ENCODE measurements around the gene ZNF382.
A peak's percentile ranks its signal among the peaks of the same experiment; 100 is the strongest.
"Not testable (repeated sequence)": the region's sequence is repeated elsewhere in the genome, so short reads cannot be mapped to it uniquely, and the experiment has no call there.

Gene ZNF382

DNA sequence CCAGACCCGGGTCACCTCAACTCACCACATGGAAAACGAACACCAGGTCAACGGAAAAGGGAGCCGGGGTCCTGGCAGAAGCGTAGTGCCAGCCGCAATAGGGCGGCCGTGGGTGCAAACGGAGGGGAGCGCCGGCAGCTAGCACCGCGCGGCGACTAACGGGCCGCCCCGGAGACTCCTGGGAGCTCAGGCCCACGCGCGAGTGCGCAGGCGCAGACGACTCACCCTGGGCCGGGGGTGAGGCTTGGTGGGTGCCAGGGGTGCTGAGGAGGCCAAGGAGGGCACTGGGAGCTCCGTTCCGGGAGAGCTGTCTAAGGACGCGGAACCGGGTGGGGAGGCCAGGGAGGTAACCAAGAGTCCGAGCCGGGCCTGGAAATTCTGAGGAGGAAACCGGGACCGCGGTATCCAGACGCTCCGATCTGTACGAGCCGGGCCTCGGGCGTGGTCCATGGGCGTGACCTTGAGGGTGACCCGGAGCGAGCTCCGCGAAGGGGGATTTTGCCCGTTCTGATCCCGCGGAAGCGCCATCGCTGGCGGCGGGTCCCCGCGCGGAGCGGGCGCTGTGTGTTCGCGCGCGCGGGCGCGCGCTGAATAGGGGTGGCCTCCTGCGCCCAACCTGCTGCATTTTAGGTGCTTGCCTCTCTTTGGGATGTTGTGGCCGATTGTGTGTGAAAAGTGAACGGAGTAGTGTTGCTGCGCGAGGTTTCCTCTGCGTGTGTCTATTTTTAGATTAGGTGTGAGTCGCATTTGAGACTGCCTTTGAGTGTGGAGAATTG lies at the start of gene ZNF382:
Gene ZNF382 (plus strand): TSS at position 213 of the 776 bp plus-strand sequence. CDS start 4,602 bp downstream, outside the sequence.
- Mint-ChIP-seq H3K27ac (peak within 1 kb of the TSS; percentile 89), H3K4me3 (peak within 1 kb of the TSS; percentile 93), H3K9me3 (ENCODE audit: low read depth) (peaks cover 17% of the 10 kb centered on the region), H3K36me3 (peaks cover 29% of the 10 kb centered on the region), H3K4me1 (ENCODE audit: low read depth) (peaks cover 24% of the 10 kb centered on the region), H3K27me3 (no peaks in the 10 kb centered on the region)

DNA sequence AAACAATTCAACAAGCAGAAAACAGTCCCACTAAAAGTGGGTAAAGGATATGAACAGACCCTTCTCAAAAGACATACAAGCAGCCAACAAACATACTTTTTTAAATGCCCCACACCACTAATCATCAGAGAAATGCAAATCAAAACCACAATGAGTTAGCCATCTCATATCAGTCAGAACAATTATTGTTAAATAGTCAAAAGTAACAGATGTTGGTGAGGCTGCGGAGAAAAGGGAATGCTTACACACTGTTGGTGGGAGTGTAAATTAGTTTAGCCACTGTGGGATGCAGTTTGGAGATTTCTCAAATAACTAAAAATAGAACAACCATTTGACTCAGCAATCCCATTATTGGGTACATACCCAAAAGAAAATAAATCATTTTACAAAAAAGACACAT lies 40.7 kb upstream of the ZNF382 start:
- Mint-ChIP-seq H3K36me3 (peaks cover 69% of the 10 kb centered on the region), H3K27ac (no peak overlapping the region), H3K27me3 (no peaks in the 10 kb centered on the region), H3K4me3 (no peak overlapping the region), H3K4me1 (ENCODE audit: low read depth) (peaks cover 10% of the 10 kb centered on the region), H3K9me3 (ENCODE audit: low read depth) (peaks cover 37% of the 10 kb centered on the region)

DNA sequence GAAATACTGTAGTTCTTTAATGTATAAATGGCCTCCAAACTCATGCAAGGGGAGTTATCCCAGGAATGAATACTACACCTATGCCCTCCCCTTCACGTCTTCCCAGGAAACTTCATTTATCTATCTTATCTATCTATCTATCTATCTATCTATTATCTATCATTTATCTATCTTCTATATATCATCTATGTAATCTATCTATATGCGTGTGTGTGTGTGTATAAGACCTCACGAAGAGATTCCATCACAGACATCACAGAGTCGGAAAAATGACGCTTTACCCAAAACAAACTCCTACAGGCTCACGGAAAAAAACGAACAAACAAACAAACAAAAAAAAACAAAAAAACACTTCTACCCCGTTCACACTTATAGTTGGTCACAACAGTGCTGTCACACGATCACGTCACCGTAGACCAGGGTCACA lies 32.5 kb upstream of the ZNF382 start:
- Mint-ChIP-seq H3K27ac (peak overlapping the region; percentile 98), H3K9me3 (ENCODE audit: low read depth) (peaks cover 11% of the 10 kb centered on the region), H3K4me3 (peak overlapping the region; percentile 95), H3K36me3 (peaks cover 42% of the 10 kb centered on the region), H3K27me3 (no peaks in the 10 kb centered on the region), H3K4me1 (ENCODE audit: low read depth) (peaks cover 40% of the 10 kb centered on the region)

DNA sequence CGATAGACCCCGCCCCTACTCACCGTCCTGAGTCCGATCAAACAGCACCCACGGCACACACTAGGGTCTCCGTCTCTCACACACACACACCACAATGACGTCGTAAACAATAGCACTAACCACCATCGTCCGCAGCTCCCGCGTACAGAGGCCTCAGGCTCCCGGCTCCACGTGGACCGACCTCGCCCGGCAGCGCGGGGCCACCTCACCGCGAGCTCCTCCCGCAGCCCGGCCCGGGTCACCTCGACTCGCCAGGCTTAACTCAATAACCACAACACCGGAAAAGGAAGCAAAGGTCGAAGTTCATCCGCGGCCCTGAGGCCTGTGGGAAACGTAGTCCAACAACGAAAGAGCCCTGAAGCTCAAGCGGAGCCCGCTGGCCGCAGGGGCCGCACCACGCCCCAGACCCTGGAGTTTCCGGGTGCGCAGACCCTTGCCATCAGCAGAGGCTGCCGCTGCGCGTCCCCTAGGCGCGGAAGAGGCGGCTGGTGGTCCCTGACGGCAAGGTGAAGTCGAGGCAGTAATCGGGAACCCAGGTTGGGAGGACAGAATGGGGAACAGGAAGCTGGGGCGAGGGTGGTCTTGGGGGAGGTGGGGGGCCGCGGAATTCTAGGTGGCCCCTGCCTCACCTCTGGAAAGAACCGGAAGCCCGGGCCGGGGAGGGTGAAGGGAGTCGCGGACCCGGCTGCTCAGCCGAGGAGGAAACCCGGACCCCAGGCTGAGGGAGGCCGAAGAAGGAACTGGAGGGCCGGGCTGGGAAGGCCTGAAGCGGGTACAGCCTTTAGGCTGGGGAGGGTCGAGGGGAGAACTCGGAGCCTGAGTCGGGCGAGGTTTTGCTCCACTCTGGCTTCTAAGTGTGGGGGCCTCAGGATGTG lies 31.9 kb upstream of the ZNF382 start, which contains the start of gene ZNF529:
Gene ZNF529 (minus strand): TSS at position 273 of the 875 bp plus-strand sequence. CDS start 946 bp downstream, outside the sequence.
- Mint-ChIP-seq H3K36me3 (peaks cover 37% of the 10 kb centered on the region), H3K27ac (peak within 1 kb of the TSS; percentile 98), H3K4me1 (ENCODE audit: low read depth) (peaks cover 40% of the 10 kb centered on the region), H3K4me3 (peak within 1 kb of the TSS; percentile 95), H3K27me3 (no peaks in the 10 kb centered on the region), H3K9me3 (ENCODE audit: low read depth) (peaks cover 7% of the 10 kb centered on the region)

DNA sequence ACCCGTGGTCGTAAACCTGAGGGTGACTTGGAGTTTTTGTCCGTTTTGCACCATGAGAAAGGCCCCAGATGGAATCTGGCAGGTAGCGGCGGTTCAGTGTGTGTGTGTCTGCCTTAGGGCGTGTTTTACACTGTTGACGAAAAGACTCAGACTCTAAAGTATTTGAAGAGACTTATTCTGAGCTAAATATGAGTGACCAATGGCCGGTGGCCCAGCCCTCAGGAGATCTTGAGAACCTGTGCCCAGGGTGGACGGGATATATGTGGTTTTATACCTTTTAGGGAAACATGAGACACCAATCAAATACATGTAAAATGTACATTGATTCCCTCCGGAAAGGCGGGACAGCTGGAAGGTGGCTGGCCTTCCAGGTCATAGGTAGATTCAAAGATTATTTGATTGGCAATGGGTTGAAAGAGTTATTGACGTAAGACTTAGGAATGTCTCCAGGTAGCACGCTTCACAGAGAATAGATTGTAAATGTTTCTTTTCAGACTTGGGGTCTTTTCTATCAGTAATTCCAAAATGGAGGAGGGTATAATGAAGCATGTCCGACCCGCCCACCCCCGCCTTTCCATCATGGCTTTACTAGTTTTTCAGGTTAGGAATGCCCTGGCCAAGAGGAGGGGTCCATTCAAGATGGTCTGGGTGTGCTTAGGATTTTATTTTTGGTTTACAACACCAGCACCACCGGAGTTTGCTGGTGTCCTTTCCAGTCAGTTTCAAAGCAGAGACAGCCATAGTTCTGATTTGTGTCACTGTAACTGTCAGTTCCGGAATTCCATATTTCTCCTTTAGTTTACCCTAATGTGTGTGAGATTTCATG lies 31.0 kb upstream of the ZNF382 start:
- Mint-ChIP-seq H3K27ac (peak overlapping the region; percentile 98), H3K4me3 (peak overlapping the region; percentile 95), H3K27me3 (no peaks in the 10 kb centered on the region), H3K36me3 (peaks cover 32% of the 10 kb centered on the region), H3K4me1 (ENCODE audit: low read depth) (peaks cover 37% of the 10 kb centered on the region), H3K9me3 (ENCODE audit: low read depth) (peaks cover 4% of the 10 kb centered on the region)

DNA sequence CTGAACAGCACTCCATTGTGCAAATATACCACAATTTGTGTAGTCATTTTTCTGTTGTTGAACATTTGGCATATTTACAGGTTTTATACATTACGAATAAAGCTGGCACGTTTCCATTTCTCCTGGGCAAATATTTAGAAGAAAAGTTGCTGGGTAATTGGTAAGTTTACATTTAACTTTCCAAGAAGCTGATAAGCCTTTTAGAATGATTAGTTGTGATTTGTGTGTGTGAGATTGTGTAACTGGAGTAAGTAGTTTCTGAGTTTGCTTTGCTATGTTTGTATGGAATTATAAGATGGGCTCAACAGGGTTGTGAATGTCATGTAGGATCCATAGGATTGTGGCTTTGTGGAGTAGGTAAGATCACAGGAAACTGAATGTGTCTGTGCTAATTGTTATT lies 30.4 kb upstream of the ZNF382 start:
- H3K9me3 Mint-ChIP-seq (ENCODE audit: low read depth): peaks cover 4% of the 10 kb centered on the region
- peaks cover 29% of the 10 kb centered on the region for H3K36me3 Mint-ChIP-seq
- peak overlapping the region; percentile 69 for H3K27ac Mint-ChIP-seq
- peak overlapping the region; percentile 95 for H3K4me3 Mint-ChIP-seq
- H3K4me1 Mint-ChIP-seq (ENCODE audit: low read depth): peaks cover 37% of the 10 kb centered on the region
- no peaks in the 10 kb centered on the region for H3K27me3 Mint-ChIP-seq

DNA sequence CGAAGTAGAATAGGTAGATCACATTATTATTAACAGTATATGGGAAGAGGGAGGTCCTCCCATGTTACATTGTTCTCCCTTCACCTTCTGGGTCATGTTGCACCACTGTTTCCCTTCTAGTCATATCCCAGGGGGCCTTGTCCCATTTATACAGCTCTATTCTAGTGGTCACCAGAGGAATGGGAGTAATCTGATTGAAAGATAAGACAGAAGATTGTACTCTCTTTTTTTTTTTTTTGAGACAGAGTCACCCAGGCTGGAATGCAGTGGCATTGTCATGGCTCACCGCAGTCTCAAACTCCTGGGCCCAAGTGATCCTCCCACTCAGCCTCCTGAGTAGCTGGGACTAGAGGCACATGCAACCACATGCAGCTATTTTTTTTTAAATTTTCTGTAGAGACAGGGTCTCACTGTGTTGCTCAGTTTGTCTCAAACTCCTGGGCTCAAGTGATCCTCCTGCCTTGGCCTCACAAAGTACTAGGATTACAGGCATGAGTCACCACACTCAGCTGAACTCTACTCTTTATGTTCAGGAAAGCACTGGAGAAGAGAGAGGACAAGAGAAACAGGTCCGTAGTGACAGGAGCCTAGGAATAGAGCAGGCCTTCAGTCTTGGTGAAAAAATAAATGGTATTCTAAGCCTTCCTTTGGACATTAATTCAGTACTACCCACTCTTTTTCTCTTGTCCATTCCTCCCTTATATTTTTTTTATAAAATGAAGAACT lies 27.7 kb upstream of the ZNF382 start:
- Mint-ChIP-seq H3K9me3 (ENCODE audit: low read depth) (peaks cover 4% of the 10 kb centered on the region), H3K4me1 (ENCODE audit: low read depth) (peaks cover 24% of the 10 kb centered on the region), H3K27me3 (no peaks in the 10 kb centered on the region), H3K36me3 (peaks cover 34% of the 10 kb centered on the region), H3K27ac (no peak overlapping the region), H3K4me3 (no peak overlapping the region)

DNA sequence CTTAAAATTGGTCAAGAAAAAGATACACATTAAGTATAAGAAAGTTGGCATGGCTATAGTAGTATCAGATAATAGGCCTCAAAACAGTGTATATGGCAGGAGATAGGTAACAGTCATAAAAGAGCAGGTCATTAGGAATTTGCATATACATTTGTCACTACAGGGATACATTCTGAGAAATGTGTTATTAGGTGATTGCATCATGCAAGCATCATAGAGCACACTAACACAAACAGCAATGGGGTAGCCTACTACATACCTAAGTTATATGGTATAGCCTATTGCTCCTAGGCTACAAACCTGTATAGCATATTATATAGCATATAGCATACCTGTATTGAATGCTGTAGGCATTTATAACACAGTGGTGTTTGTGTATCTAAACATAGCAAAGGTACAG lies 25.9 kb upstream of the ZNF382 start:
- H3K36me3 Mint-ChIP-seq: peaks cover 46% of the 10 kb centered on the region
- H3K27me3 Mint-ChIP-seq: no peaks in the 10 kb centered on the region
- H3K4me1 Mint-ChIP-seq (ENCODE audit: low read depth): peaks cover 9% of the 10 kb centered on the region
- no peak overlapping the region for H3K27ac Mint-ChIP-seq
- H3K9me3 Mint-ChIP-seq (ENCODE audit: low read depth): peaks cover 13% of the 10 kb centered on the region
- H3K4me3 Mint-ChIP-seq: no peak overlapping the region

DNA sequence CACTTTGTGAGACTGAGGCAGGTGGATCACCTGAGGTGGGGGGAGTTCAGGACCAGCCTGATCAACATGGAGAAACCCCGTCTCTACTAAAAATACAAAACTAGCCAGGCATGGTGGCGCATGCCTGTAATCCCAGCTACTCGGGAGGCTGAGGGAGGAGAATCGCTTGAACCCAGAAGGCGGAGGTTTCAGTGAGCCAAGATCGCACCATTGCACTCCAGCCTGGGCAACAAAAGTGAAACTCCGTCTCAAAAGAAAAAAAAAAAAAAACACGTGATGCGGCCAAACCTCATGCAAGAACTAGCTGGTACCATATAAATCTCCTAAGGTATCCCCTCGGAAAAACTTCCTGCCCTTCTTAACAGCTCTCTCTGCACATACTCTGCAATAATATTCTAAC lies 2.4 kb upstream of the ZNF382 start:
- not testable (repeated sequence) for H3K4me3 Mint-ChIP-seq; H3K9me3 Mint-ChIP-seq (ENCODE audit: low read depth); H3K27ac Mint-ChIP-seq; H3K27me3 Mint-ChIP-seq
- peaks cover 24% of the 10 kb centered on the region for H3K4me1 Mint-ChIP-seq (ENCODE audit: low read depth)
- H3K36me3 Mint-ChIP-seq: peaks cover 16% of the 10 kb centered on the region

DNA sequence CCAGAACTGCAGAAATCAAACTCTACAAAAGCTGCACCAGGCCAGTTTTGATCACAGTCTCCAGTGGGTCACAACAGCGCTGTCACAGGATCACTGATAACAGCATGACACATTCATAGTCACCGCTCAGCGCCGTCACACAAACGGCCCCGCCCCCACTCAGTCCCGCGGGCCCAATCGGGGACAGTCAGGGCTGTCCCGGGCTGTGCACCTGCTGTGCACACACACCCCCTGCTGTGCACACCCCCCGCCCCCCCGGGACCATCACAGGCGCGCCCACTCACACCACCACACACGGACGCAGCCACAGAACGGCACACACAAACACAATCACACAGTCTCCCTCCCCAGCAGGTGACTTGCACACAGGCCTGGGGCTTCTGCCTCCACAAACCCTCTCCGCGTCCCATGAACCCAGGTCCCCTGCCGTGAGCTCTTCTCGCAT lies 435 bp upstream of the ZNF382 start:
- Mint-ChIP-seq H3K27ac (peak overlapping the region; percentile 89), H3K36me3 (peaks cover 26% of the 10 kb centered on the region), H3K4me1 (ENCODE audit: low read depth) (peaks cover 24% of the 10 kb centered on the region), H3K4me3 (peak overlapping the region; percentile 93), H3K9me3 (ENCODE audit: low read depth) (peaks cover 17% of the 10 kb centered on the region), H3K27me3 (no peaks in the 10 kb centered on the region)

DNA sequence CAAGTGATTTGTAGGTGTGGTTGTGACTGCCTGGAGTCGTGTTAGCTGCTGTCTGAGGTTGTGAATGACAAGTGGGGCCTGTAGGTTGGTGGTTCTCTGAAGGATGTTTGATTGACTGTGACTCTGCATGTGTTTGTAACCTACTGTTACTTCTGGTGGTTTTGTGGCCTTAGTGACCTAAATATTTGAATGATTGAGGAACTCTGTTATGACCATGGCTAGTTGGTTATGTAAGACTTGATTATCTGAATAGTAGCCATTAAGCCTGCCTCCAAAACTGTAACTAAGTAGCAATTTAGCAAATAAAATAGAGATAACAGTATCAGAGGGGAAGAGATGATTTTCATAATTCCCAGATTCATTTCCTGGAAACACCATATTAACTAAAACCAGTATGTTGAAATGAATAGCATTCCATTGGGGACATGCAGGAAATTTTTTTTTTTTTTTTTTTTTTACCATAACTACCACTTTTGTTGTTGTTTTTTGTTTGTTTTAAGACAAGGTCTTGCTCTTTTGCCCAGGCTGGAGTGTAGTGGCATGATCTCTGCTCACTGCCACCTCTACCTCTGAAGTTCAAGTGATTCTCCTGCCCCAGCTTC lies 865 bp downstream of the ZNF382 start:
- Mint-ChIP-seq H3K9me3 (ENCODE audit: low read depth) (peaks cover 17% of the 10 kb centered on the region), H3K27me3 (no peaks in the 10 kb centered on the region), H3K27ac (peak overlapping the region; percentile 89), H3K36me3 (peaks cover 33% of the 10 kb centered on the region), H3K4me1 (ENCODE audit: low read depth) (peaks cover 24% of the 10 kb centered on the region), H3K4me3 (peak overlapping the region; percentile 93)

DNA sequence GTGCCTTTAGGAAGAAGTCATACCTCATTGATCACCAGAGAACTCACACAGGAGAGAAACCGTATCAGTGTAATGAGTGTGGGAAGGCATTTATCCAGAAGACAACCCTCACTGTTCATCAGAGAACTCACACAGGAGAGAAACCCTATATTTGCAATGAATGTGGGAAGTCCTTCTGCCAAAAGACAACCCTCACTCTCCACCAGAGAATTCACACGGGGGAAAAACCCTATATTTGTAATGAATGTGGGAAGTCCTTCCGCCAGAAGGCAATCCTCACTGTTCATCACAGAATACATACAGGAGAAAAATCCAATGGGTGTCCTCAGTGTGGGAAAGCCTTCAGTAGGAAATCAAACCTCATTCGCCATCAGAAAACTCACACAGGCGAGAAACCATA lies 21.9 kb downstream of the ZNF382 start:
- Mint-ChIP-seq H3K9me3 (ENCODE audit: low read depth) (peaks cover 19% of the 10 kb centered on the region), H3K4me3 (no peak overlapping the region), H3K27ac (no peak overlapping the region), H3K27me3 (no peaks in the 10 kb centered on the region), H3K4me1 (ENCODE audit: low read depth) (no peaks in the 10 kb centered on the region), H3K36me3 (peaks cover 47% of the 10 kb centered on the region)

DNA sequence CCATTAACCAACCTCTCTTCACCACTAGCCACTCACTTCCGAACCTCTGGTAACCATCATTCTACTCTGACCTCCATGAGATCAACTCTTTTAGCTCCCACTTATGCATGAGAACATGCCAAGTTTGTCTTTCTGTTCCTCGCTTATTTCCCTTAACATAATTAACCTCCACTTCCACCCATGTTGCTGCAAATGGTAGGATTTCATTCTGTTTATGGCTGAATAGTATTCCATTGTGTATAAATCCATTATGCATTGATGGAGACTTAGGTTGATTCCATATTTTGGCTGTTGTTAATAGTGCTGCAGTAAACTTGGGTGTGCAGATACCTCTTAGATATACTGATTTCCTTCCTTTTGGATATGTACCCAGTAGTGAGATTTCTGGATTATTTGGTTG lies 30.2 kb downstream of the ZNF382 start:
- Mint-ChIP-seq H3K36me3 (peaks cover 48% of the 10 kb centered on the region), H3K27me3 (no peaks in the 10 kb centered on the region), H3K27ac (no peak overlapping the region), H3K4me3 (no peak overlapping the region), H3K4me1 (ENCODE audit: low read depth) (no peaks in the 10 kb centered on the region), H3K9me3 (ENCODE audit: low read depth) (peaks cover 22% of the 10 kb centered on the region)
